Measurements from ENCODE around the gene PRKCZ. TPM values are rescaled to one million over a fixed set of nuclear protein-coding genes. Genes with fewer than 3 reads are reported as not detected.

The PRKCZ gene
- total and polyA plus RNA-seq, 2 donors (not counting 1 experiment from before 2014, with no cell fraction given) = 1.6 to 2.0 TPM

DNA sequence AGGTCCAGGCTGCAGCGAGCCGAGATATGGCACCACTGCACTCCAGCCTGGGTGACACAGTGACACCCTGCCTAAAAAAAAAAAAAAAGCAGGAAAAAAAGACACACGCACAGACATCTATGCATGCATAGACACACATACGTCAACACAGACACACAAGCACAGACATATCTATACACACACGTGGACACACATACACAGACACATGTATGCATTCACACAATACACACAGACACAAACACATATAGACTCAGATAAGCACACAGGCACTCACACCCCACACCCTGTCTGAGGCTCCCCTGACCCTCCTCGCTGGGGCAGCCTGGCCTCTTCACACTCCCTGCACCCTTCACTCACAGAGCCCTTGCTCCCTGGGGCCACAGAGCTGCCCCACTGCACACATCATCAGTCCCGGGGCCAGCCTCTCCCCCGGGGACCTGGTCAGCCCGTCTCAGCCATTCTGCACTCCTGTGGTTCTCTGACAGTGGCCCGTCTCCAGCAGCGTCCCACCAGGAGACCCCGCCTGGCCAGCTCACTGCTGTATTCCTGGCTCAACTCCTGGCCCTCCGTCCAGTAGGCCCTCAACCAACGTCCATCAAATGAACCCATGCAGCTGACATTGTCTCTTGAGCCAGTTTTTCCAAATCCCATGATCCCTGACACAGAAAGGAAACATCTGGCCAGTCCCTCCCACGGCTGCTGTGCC, 4.6 kb upstream of the PRKCZ start:
- Histone ChIP-seq H2AFZ (ENCODE audit: low read length) (no peak overlapping the region), H3K27me3 (ENCODE audit: control insufficient read depth, insufficient read depth, low read length) (peaks cover 11% of the 10 kb centered on the region), H3K9me3 (ENCODE audit: control insufficient read depth, insufficient read depth, low read depth, low read length) (no peaks in the 10 kb centered on the region), H3K4me3 (replicated peaks in 1 of 4; ENCODE audit: control extremely low read depth in 1 of 4, insufficient read depth in 1 of 4, low read depth in 3 of 4, low read length in 4 of 4) (no peak overlapping the region), H4K20me1 (ENCODE audit: control insufficient read depth, extremely low read depth, insufficient read depth, low read length) (no peaks in the 10 kb centered on the region), H3K9ac (ENCODE audit: insufficient read depth, low read length) (no peak overlapping the region), H3K27ac (ENCODE audit: insufficient read depth, low read length) (no peak overlapping the region), H3K79me2 (ENCODE audit: control insufficient read depth, insufficient read depth, low read length) (no peaks in the 10 kb centered on the region), H3K4me1 (ENCODE audit: control insufficient read depth, extremely low read depth, insufficient read depth, low read length) (no peaks in the 10 kb centered on the region), H3K36me3 (ENCODE audit: control insufficient read depth, insufficient read depth, low read length) (no peaks in the 10 kb centered on the region), H3K4me2 (ENCODE audit: extremely low read depth, insufficient read depth, low read length) (no peak overlapping the region)
- DNase-seq (ENCODE audit: low read depth in 2 of 2) = peak in 1 of 2 donors; percentile 39
- TF ChIP-seq, protein P1, sequence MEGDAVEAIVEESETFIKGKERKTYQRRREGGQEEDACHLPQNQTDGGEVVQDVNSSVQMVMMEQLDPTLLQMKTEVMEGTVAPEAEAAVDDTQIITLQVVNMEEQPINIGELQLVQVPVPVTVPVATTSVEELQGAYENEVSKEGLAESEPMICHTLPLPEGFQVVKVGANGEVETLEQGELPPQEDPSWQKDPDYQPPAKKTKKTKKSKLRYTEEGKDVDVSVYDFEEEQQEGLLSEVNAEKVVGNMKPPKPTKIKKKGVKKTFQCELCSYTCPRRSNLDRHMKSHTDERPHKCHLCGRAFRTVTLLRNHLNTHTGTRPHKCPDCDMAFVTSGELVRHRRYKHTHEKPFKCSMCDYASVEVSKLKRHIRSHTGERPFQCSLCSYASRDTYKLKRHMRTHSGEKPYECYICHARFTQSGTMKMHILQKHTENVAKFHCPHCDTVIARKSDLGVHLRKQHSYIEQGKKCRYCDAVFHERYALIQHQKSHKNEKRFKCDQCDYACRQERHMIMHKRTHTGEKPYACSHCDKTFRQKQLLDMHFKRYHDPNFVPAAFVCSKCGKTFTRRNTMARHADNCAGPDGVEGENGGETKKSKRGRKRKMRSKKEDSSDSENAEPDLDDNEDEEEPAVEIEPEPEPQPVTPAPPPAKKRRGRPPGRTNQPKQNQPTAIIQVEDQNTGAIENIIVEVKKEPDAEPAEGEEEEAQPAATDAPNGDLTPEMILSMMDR (conservative IDR thresholded peaks at IDR 0.05 in 1 of 2, IDR thresholded peaks at IDR 0.05 in 1 of 2; ENCODE audit: low read depth in 1 of 2, low read length in 2 of 2) = no peak
- no peak for TF ChIP-seq EZH2 (IDR thresholded peaks at IDR 0.05; ENCODE audit: low read length, missing control alignments)

DNA sequence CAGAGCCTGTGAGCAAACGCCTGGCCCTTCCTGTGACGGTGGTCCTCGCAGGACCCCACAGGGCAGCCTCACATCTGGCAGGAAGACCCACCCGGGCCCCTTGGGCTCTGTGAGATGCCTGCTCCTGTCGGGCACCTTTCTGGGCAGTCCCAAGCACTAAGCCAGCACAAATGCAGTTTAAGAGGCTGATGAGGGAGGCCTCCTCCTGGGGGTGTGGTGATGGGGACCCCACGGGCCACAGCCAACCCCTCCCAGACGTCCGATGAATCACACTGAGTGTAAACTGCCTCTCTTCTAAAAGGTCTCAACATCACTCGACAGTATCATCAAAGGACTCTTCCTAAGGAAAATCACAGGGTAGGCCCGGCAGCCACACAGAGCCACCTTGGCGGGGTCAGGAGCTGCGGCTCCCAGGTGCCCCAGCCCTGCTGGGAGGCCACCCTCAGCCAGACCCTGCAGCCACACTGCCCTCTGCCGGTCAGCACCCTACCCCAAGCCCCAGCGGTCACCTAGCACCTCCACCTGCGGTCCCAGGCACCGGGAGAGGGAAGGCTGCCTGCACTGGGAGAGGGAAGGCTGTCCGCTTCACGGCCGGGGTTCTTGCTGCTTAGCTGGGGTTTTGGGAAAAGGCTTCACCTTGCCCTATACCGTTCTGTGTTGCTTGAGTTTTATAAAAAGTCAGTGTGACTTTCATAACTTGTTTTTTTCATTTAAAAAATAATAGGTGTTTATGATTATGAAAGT, 3.9 kb upstream of the PRKCZ start:
- Histone ChIP-seq H3K4me2 (ENCODE audit: extremely low read depth, insufficient read depth, low read length) (no peak overlapping the region), H3K4me1 (ENCODE audit: control insufficient read depth, extremely low read depth, insufficient read depth, low read length) (no peaks in the 10 kb centered on the region), H2AFZ (ENCODE audit: low read length) (no peak overlapping the region), H4K20me1 (ENCODE audit: control insufficient read depth, extremely low read depth, insufficient read depth, low read length) (no peaks in the 10 kb centered on the region), H3K79me2 (ENCODE audit: control insufficient read depth, insufficient read depth, low read length) (no peaks in the 10 kb centered on the region), H3K36me3 (ENCODE audit: control insufficient read depth, insufficient read depth, low read length) (no peaks in the 10 kb centered on the region), H3K27ac (ENCODE audit: insufficient read depth, low read length) (no peak overlapping the region), H3K4me3 (replicated peaks in 1 of 4; ENCODE audit: control extremely low read depth in 1 of 4, insufficient read depth in 1 of 4, low read depth in 3 of 4, low read length in 4 of 4) (no peak overlapping the region), H3K27me3 (ENCODE audit: control insufficient read depth, insufficient read depth, low read length) (peaks cover 17% of the 10 kb centered on the region), H3K9me3 (ENCODE audit: control insufficient read depth, insufficient read depth, low read depth, low read length) (no peaks in the 10 kb centered on the region), H3K9ac (ENCODE audit: insufficient read depth, low read length) (no peak overlapping the region)
- DNase-seq (ENCODE audit: low read depth in 2 of 2) = peak; percentile 5 to 9
- TF ChIP-seq EZH2 (IDR thresholded peaks at IDR 0.05; ENCODE audit: low read length, missing control alignments) = no peak
- TF ChIP-seq, protein P1 (conservative IDR thresholded peaks at IDR 0.05 in 1 of 2, IDR thresholded peaks at IDR 0.05 in 1 of 2; ENCODE audit: low read depth in 1 of 2, low read length in 2 of 2) = peak; percentile 34 to 59

DNA sequence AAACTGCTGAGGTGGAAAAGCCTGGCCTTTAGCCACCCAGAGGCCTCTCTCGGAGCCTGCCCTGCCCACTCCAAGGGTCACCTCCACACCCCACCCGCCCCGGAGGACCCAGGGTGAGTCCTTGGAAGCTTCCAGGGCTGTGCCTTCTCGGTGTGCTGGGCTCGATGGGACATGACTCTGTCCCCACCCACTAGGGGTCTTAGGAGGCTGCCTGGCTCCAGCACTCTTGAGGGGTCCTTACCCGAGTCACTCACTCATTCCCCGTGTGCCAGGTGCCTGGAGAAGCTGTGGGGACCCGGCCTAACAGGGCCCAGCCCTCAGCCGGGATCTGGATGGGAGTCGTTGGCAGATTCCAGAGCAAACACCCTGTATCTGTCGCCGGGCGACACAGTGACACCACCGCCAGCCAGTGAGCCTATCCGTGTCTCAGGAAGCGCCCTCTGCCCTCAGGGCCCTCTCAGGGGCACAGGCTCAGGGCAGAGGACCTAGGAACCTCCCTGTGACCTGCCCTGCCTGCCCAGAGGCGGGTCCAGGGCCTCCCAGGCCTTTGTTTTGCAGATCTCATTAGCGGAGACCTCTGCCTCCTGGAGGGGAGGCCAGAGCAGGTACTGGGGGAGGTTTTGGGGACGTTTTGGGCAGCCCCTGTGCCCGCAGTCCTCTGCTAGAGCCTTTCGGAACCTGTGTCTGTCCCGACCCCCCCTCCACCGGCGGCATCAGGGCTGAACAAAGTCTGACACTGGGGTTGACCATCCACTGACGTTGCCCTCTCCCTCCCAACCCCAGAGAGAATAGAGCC, 3.1 kb upstream of the PRKCZ start:
- Histone ChIP-seq H4K20me1 (ENCODE audit: control insufficient read depth, extremely low read depth, insufficient read depth, low read length) (no peaks in the 10 kb centered on the region), H3K27me3 (ENCODE audit: control insufficient read depth, insufficient read depth, low read length) (peaks cover 23% of the 10 kb centered on the region), H3K79me2 (ENCODE audit: control insufficient read depth, insufficient read depth, low read length) (no peaks in the 10 kb centered on the region)

More for the DNA sequence above, 3.1 kb upstream of the PRKCZ start:
- H3K36me3 ChIP-seq (ENCODE audit: control insufficient read depth, insufficient read depth, low read length) = no peaks in the 10 kb centered on the region
- no peak overlapping the region for H3K27ac ChIP-seq (ENCODE audit: insufficient read depth, low read length)
- TF ChIP-seq, protein P1 (conservative IDR thresholded peaks at IDR 0.05 in 1 of 2, IDR thresholded peaks at IDR 0.05 in 1 of 2; ENCODE audit: low read depth in 1 of 2, low read length in 2 of 2) = no peak
- no peak for TF ChIP-seq EZH2 (IDR thresholded peaks at IDR 0.05; ENCODE audit: low read length, missing control alignments)
- H3K4me3 ChIP-seq (replicated peaks in 1 of 4; ENCODE audit: control extremely low read depth in 1 of 4, insufficient read depth in 1 of 4, low read depth in 3 of 4, low read length in 4 of 4) = no peak overlapping the region
- no peak for DNase-seq (ENCODE audit: low read depth in 2 of 2)
- no peak overlapping the region for H2AFZ ChIP-seq (ENCODE audit: low read length)
- H3K4me2 ChIP-seq (ENCODE audit: extremely low read depth, insufficient read depth, low read length) = no peak overlapping the region
- no peaks in the 10 kb centered on the region for H3K9me3 ChIP-seq (ENCODE audit: control insufficient read depth, insufficient read depth, low read depth, low read length)
- no peaks in the 10 kb centered on the region for H3K4me1 ChIP-seq (ENCODE audit: control insufficient read depth, extremely low read depth, insufficient read depth, low read length)
- H3K9ac ChIP-seq (ENCODE audit: insufficient read depth, low read length) = no peak overlapping the region
